Measurements from ENCODE around the gene TSPAN18. TPM values are rescaled to one million over a fixed set of nuclear protein-coding genes. Genes with fewer than 3 reads are reported as not detected.

TSPAN18 gene
- total RNA-seq, 1 donor from 2014 or later: 25.4 TPM

DNA sequence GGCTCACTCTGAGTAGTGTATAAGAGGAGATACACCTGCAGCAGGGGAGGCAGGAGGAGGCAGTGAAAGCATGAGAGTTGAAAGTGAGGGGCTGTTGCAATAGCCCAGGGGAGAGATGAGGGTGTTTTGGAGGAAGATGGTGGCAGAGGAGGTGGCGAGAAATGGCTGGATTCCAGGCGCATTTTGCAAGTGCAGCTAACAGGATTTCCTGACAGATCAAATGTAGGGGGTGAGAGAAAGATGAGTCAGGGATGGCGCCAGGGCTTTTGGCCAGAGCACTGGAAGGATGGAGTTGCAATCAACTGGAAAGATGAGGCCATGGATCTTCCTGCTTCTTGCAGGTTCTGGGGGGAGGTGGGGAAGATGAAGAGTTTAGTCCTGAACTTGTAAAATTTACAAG lies 16.8 kb upstream of the TSPAN18 start:
- intact Hi-C loops (cut with micrococcal nuclease): no loop called here

GRCh38 chr11:44711113-44711786 lies 15.5 kb upstream of the TSPAN18 start:
- intact Hi-C loops (cut with micrococcal nuclease): no loop called here

DNA sequence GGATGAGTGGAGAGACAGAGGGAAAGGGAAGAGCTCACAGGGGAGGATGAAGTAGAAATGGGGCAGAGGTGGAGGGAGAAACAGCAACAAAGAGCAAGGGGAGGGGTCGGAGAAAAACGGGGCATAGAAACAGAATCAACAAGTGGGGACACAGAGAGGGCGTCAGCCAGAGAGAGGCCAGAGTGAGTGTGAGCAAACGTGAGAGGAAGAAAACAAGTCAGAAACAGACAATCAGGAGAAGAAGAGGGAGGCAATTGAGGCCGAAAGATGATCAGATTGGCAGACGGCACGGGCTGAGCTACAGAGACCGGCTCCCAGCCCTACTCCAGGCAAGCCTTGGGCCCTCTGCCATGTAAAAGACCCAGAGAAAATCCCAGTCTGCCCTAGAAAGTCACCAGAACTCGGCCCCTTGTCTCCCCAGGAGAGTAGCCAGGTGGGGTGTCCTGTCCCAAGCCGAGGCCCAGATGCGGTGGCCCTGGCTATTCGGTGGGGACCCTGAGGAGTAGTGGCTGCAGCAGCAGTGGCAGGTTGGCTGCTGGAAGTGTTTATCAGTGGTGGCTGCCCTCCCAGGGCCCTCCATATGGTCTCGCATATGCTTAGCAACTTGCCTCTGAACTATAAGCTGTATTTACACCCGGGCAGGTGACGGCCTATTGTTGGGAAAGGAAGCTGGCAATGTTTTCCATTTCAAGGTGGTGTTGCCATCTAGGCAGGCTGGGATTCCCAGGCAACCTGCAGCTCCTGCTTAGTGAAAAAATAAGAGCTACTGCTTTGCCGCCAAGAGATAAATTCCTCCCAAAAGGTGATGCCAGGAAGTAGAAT lies 14.8 kb upstream of the TSPAN18 start:
- intact Hi-C loops (cut with micrococcal nuclease): no loop called here

- intact Hi-C loops (cut with micrococcal nuclease): no loop called here
These were observed 13.7 kb upstream of the TSPAN18 start for GRCh38 chr11:44713022-44713421.

- intact Hi-C loops (cut with micrococcal nuclease): no loop called here
These were observed 10.5 kb upstream of the TSPAN18 start for GRCh38 chr11:44716256-44716655.

- intact Hi-C loops (cut with micrococcal nuclease): no loop called here
These were observed 8.7 kb upstream of the TSPAN18 start for GRCh38 chr11:44718057-44718456.

DNA sequence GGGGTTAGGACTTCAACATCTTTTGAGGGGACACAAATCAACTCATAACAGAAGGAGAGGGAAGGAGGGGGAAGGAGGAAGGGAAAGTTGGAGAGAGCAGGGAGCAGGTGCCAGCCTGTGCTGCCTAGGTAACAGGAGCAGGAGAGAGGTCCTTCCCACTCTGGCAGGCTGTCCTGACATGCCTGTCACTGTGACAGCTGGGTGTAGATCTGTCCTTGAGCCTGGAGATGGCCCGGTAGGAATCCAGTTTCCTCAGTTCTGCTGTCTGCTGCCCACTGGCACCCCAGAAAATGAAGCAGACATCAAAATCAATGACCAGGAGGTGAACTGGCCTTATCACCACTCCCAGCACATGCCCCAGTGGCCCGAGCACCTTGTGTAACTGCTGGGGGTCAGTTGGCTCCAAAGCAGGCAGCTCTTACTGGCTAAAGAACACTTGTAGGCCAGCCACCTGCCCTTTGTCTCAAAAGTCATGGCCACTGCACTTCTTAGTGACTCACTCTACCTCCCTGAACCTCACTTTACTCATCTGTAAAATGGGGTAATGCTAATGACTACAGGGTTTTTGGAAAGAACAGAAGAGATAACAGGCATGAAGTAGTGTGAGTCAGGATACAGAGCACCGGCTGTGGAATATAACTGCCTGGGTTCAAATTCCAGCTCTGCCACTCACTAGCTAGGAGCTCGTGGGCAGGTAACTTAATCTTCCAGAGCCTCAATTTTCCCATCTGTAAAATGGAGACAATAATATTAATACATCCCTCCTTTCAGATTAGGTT lies 8.0 kb upstream of the TSPAN18 start:
- intact Hi-C loops (cut with micrococcal nuclease): no loop called here

GRCh38 chr11:44725016-44725685 lies 1.6 kb upstream of the TSPAN18 start:
- intact Hi-C loops (cut with micrococcal nuclease): loop anchor here (5.0 kb wide), 3 partner anchors 93 to 167 kb away; partner anchors contain the start of gene CD82

DNA sequence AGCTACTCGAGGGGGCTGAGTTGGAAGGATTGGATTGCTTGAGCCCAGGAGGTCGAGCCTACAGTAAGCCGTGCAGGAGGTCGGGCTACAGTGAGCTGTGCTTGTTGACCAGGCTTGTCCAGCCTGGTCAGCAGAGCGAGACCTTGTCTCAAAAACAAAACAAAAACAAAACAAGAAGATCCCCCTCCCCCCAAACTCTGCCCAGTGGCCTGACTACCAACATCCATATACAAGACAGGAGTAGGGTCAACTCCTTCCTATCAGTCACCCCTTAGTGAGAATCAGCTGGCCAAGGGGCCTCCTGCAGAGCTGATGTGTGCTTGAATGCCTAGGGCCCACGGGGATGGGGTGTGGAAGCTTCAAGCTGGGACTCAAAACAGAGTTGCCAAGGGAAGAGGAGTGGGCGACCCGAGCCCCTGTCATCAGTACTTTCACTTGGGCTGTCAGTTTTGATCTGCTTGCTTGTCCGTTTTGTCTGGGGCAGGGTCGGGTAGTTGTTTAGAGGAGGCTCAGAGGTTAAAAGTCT lies 942 bp upstream of the TSPAN18 start:
- intact Hi-C loops (cut with micrococcal nuclease): loop anchor here (5.0 kb wide), 3 partner anchors 94 to 166 kb away; partner anchors contain the start of gene CD82

GRCh38 chr11:44727114-44727372 lies 281 bp downstream of the TSPAN18 start:
- intact Hi-C loops (cut with micrococcal nuclease): loop anchor here (1.0 to 5.0 kb wide), 5 partner anchors 46 to 184 kb away; partner anchors contain the start of gene CD82

DNA sequence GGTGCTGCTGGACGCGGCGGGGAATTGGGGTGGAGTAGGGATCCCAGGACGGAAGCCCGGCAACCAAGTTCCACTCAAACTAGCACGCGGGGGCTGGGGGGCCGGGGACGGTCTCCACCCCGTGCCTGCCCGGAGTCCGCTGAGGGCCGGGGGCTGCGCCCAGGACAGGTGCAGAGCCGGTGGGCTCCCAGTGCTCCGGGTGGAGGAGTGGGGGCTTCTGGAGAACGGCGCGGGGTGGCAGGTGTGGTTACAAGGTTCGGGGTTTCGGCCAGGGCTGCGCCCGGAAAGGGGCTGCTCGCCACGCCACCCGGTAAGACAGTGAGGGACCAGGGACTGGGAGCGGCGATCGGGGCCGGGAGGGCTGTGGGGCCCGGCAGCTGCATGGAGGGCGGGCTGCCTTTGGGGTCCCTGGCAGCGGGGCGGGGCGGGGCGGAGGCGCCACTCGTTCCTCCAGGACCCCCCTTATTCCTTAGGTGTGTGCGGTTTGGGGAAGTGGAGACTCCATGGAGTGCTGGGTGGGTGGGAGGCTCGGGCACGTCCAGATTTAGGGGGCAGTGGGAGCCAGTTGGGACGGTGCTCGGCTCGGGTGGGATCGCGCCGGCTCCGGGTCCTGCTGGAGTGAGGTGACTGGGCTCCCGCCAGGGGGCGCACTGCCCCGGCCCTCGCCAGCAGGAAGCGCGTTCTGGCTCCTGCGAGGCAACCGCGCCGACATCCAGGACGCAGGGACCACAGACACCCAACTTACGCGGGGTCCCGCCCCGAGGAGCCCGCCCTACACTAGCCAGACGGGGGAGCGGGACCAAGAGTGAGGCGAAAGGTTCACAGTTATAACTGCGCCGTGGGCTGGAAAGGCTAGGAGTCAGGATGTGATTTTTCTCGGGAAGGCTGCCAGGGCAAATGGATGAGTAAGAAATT lies 868 bp downstream of the TSPAN18 start:
- intact Hi-C loops (cut with micrococcal nuclease): loop anchor here (1.0 to 5.0 kb wide), 5 partner anchors 46 to 184 kb away; partner anchors contain the start of gene CD82

GRCh38 chr11:44728491-44728910 lies 1.7 kb downstream of the TSPAN18 start:
- intact Hi-C loops (cut with micrococcal nuclease): loop anchor here (5.0 kb wide), 3 partner anchors 96 to 164 kb away; partner anchors contain the start of gene CD82

GRCh38 chr11:44729063-44729462 lies 2.3 kb downstream of the TSPAN18 start:
- intact Hi-C loops (cut with micrococcal nuclease): loop anchor here (5.0 kb wide), 3 partner anchors 97 to 163 kb away; partner anchors contain the start of gene CD82

- intact Hi-C loops (cut with micrococcal nuclease): loop anchor here (5.0 kb wide), 3 partner anchors 97 to 163 kb away; partner anchors contain the start of gene CD82
These were observed 3.0 kb downstream of the TSPAN18 start for GRCh38 chr11:44729713-44730112.

GRCh38 chr11:44730775-44731174 lies 4.0 kb downstream of the TSPAN18 start:
- intact Hi-C loops (cut with micrococcal nuclease): no loop called here

- intact Hi-C loops (cut with micrococcal nuclease): no loop called here
These were observed 5.1 kb downstream of the TSPAN18 start for GRCh38 chr11:44731685-44732430.

DNA sequence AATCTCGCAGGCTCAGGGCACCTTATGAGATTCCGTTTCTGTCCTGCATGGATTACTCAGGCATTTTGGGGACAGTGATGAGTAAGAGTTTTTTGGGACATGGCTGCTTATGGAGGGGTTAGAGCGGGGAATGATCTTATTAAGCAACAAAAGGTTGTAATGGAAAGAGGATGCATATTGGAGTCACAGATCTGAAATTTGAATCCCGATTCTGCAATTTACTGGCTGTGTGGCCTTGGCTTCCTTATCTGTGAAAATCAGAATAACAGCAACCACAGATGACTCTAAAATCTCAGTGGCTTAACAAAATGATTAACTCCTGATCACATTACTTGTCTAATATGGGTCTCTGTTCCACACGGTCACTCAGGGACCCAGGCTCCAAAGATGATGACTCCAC lies 5.8 kb downstream of the TSPAN18 start:
- intact Hi-C loops (cut with micrococcal nuclease): no loop called here

GRCh38 chr11:44733877-44734276 lies 7.1 kb downstream of the TSPAN18 start:
- intact Hi-C loops (cut with micrococcal nuclease): no loop called here

DNA sequence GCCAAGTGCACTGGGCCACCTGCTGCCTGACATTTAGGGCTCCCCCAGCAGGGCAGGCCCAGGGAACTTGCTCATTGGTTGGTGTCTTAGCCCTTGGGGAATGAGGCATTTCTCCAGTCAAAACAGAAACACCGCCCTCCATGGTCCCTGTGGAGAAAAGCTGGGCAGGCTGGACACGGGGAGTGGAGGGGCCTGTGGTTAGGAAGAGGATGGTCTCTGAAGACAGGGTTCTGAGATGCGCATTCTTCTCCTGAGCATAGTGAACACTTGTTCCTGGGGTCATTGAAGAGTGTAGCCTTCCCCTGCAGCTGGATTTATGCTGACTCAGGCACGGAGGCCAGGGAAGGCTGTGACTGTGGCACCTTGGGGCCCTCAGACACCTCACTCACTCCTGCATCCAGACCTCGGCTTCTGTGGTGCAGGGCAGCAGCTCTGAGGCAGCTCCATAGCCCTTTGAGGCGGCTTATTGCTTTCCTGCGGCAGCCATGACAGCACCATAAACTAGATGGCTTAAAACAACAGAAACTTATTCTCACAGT lies 8.2 kb downstream of the TSPAN18 start:
- intact Hi-C loops (cut with micrococcal nuclease): no loop called here
